Thyroid gland (tissue), 4 donors: Measurements from ENCODE around the gene FAM20B. TPM values are rescaled to one million over a fixed set of nuclear protein-coding genes. Genes with fewer than 3 reads are reported as not detected.
A peak's percentile ranks its signal among the peaks of the same experiment; 100 is the strongest.
"Not testable (repeated sequence)": the region's sequence is repeated elsewhere in the genome, so short reads cannot be mapped to it uniquely, and the experiment has no call there.

Source experiments
- DNase-seq, 2 donors: peaks; one replicate each; pipeline ENCODE4 v3.0.0-alpha.2; 2019
- H3K27ac ChIP-seq, 3 donors: fragments of 200-600 bp; sonication (generic); 1 replicate in 2 of 3; 2 replicates in 1 of 3; pipeline ENCODE4 v1.5.1; 2016 to 2019; ENCODE audit warnings: mild to moderate bottlenecking in 1 of 3, moderate library complexity in 1 of 3
- H3K27me3 ChIP-seq: fragments of 200-600 bp; sonication (generic); one replicate; pipeline ENCODE4 v1.5.1; 2019
- H3K36me3 ChIP-seq, 2 donors: fragments of 200-600 bp; sonication (generic); one replicate each; pipeline ENCODE4 v1.5.1; 2016 to 2019
- H3K4me1 ChIP-seq, 2 donors: fragments of 200-600 bp; sonication (generic); one replicate each; pipeline ENCODE4 v1.5.1; 2017 to 2019
- H3K4me3 ChIP-seq, 3 donors: fragments of 200-600 bp; sonication (generic); replicated peaks in 1 of 3; 1 replicate in 2 of 3; 2 replicates in 1 of 3; pipeline ENCODE4 v1.5.1; 2016; ENCODE audit warnings: mild to moderate bottlenecking in 1 of 3
- H3K9me3 ChIP-seq: fragments of 200-600 bp; sonication (generic); one replicate; pipeline ENCODE4 v1.5.1; 2017
- CTCF ChIP-seq, 6 experiments: fragments of 200-600 bp in 3 of 6; fragments of 450-650 bp in 3 of 6; sonication (generic) in 3 of 6; IDR thresholded peaks; one replicate each; pipeline ENCODE4 v1.5.1; 2016 to 2019; ENCODE audit warnings: antibody characterized with exemption in 6 of 6, mild to moderate bottlenecking in 2 of 6, inconsistent platforms in 1 of 6, moderate library complexity in 1 of 6
- POLR2A ChIP-seq, 2 donors: fragments of 450-650 bp; IDR thresholded peaks; one replicate each; pipeline ENCODE4 v1.6.1; 2017; ENCODE audit warnings: antibody characterized with exemption in 2 of 2, mild to moderate bottlenecking in 2 of 2, moderate library complexity in 1 of 2
- WGBS, 2 donors: methylation state at CpG; one replicate each; pipeline ENCODE4 v1.1.5; 2017; 5-methylcytosine and 5-hydroxymethylcytosine counted together
- intact Hi-C: fragments of 100-400 bp; cut with DNase I; formaldehyde crosslinking; loops from one replicate; pipeline ENCODE4 v1.15.1; 2023
- total RNA-seq, 4 donors: library from RNA; depleted of rRNA; stranded (reverse); fragments of >200 nt; gene quantifications; one replicate each; pipeline ENCODE4 v1.2.3, GENCODE V29; 2016

FAM20B gene
- total RNA-seq: 10 to 100 TPM; 24.3 to 39.2 (median 30.6) TPM

- intact Hi-C loops: no loop called here
- no peaks in the 10 kb centered on the region for H3K27me3 ChIP-seq
- peak; percentile 95 to 96 for DNase-seq
- peaks cover 4 to 9% of the 10 kb centered on the region in 2 donors for H3K4me1 ChIP-seq
- TF ChIP-seq POLR2A (IDR thresholded peaks at IDR 0.05): no peak
- peak in 1 of 6 experiments; percentile 8 for TF ChIP-seq CTCF (IDR thresholded peaks at IDR 0.05)
- H3K27ac ChIP-seq: peak within 1 kb of the TSS; percentile 92 to 97 (median 94)
- H3K36me3 ChIP-seq: no peaks in the 10 kb centered on the region
- WGBS, 2 donors: 24 to 28% methylated on average over 33 to 34 of the region's 58 CpGs
- peak within 1 kb of the TSS; percentile 51 to 99 (median 98) for H3K4me3 ChIP-seq
- H3K9me3 ChIP-seq: no peaks in the 10 kb centered on the region
Observed at GRCh38 chr1:179025125-179025974, at the start of gene FAM20B. Gene FAM20B (plus strand): TSS chr1:179025894. CDS start chr1:179043848, 17,954 bp downstream.

GRCh38 chr1:178976541-178976940, 49.2 kb upstream of the FAM20B start:
- no peaks in the 10 kb centered on the region for H3K9me3 ChIP-seq
- intact Hi-C loops: no loop called here
- DNase-seq: no peak
- H3K4me1 ChIP-seq: no peaks in the 10 kb centered on the region
- H3K4me3 ChIP-seq: no peak overlapping the region
- TF ChIP-seq CTCF (IDR thresholded peaks at IDR 0.05): no peak
- TF ChIP-seq POLR2A (IDR thresholded peaks at IDR 0.05): no peak
- WGBS, 2 donors: 50 to 63% methylated on average over 2 of the region's 2 CpGs
- H3K27me3 ChIP-seq: no peaks in the 10 kb centered on the region
- H3K27ac ChIP-seq: no peak overlapping the region
- no peaks in the 10 kb centered on the region for H3K36me3 ChIP-seq

- no peaks in the 10 kb centered on the region for H3K9me3 ChIP-seq
- no peaks in the 10 kb centered on the region for H3K4me1 ChIP-seq
- no peak for DNase-seq
- H3K27ac ChIP-seq: no peak overlapping the region
- H3K27me3 ChIP-seq: no peaks in the 10 kb centered on the region
- 84 to 92% methylated on average over 3 of the region's 3 CpGs for whole genome bisulfite sequencing, 2 donors
- intact Hi-C loops: no loop called here
- no peaks in the 10 kb centered on the region for H3K36me3 ChIP-seq
- no peak overlapping the region for H3K4me3 ChIP-seq
- TF ChIP-seq POLR2A (IDR thresholded peaks at IDR 0.05) (no peak), CTCF (IDR thresholded peaks at IDR 0.05) (no peak)
Observed at GRCh38 chr1:178986204-178986603, 39.5 kb upstream of the FAM20B start.

GRCh38 chr1:178988198-178988597, 37.5 kb upstream of the FAM20B start:
- WGBS, 2 donors: 96 to 98% methylated on average over 2 of the region's 2 CpGs
- H3K9me3 ChIP-seq, intact Hi-C loops, DNase-seq, H3K36me3 ChIP-seq, H3K27ac ChIP-seq, H3K27me3 ChIP-seq, H3K4me1 ChIP-seq, H3K4me3 ChIP-seq: not testable (repeated sequence)

- 98 to 100% methylated on average over 1 of the region's 1 CpG for WGBS, 2 donors
- TF ChIP-seq CTCF (IDR thresholded peaks at IDR 0.05) (no peak), POLR2A (IDR thresholded peaks at IDR 0.05) (no peak)
Observed at GRCh38 chr1:178993559-178993958, 32.1 kb upstream of the FAM20B start.

More at GRCh38 chr1:178993559-178993958, 32.1 kb upstream of the FAM20B start:
- no peaks in the 10 kb centered on the region for H3K36me3 ChIP-seq
- H3K27ac ChIP-seq: no peak overlapping the region
- no peak for DNase-seq
- no peaks in the 10 kb centered on the region for H3K9me3 ChIP-seq
- no peaks in the 10 kb centered on the region for H3K27me3 ChIP-seq
- no peak overlapping the region for H3K4me3 ChIP-seq
- H3K4me1 ChIP-seq: no peaks in the 10 kb centered on the region
- intact Hi-C loops: no loop called here
